CD4-positive, alpha-beta memory T cell (primary cell): ENCODE data around the gene SRSF6. TPM values are rescaled to one million over a fixed set of nuclear protein-coding genes. Genes with fewer than 3 reads are reported as not detected.
"Not testable (repeated sequence)": the region's sequence is repeated elsewhere in the genome, so short reads cannot be mapped to it uniquely, and the experiment has no call there.

Source experiments
- CTCF ChIA-PET: fragments of 350-600 bp; sonication (Branson Sonifier 250); formaldehyde crosslinking; loops from one replicate; lab custom pipeline; 2021; ENCODE audit warnings: inconsistent platforms; ENCODE audit not compliant: partially characterized antibody; lab: Charles Lee
- POLR2A ChIA-PET: fragments of 350-600 bp; sonication (Branson Sonifier 250); formaldehyde crosslinking; loops from one replicate; lab custom pipeline; 2021; ENCODE audit not compliant: partially characterized antibody; lab: Charles Lee
- DNase-seq, 5 donors: peaks; one replicate each; pipeline versions ENCODE4 v3.0.0 to v3.0.0-alpha.2; 2020 to 2022; ENCODE audit warnings: mixed read lengths in 1 of 5
- H3K27ac ChIP-seq: one replicate; pipeline ENCODE4 v1.7.0; 2013; ENCODE audit warnings: low read depth, low read length
- H3K27me3 ChIP-seq: 2 replicates; pipeline ENCODE4 v1.7.0; 2013; ENCODE audit warnings: mild to moderate bottlenecking, low read length, moderate library complexity; ENCODE audit not compliant: insufficient read depth
- H3K36me3 ChIP-seq: 2 replicates; pipeline ENCODE4 v1.7.0; 2013; ENCODE audit warnings: mild to moderate bottlenecking, low read length, moderate library complexity; ENCODE audit not compliant: insufficient read depth
- H3K4me1 ChIP-seq: 2 replicates; pipeline ENCODE4 v1.7.0; 2013; ENCODE audit warnings: mild to moderate bottlenecking, low read length, moderate library complexity; ENCODE audit not compliant: insufficient read depth
- H3K4me3 ChIP-seq, 2 donors: one replicate each; pipeline ENCODE4 v1.7.0; 2013; ENCODE audit warnings: low read length in 2 of 2, mild to moderate bottlenecking in 1 of 2
- H3K9me3 ChIP-seq, 2 donors: one replicate each; pipeline ENCODE4 v1.7.0; 2013; ENCODE audit warnings: low read length in 2 of 2, control low read depth in 1 of 2; ENCODE audit not compliant: control insufficient read depth in 1 of 2
- H3K27ac Mint-ChIP-seq, 7 donors: one replicate each; pipeline ENCODE4 v1.8.0; 2020 to 2021; ENCODE audit warnings: mixed read lengths in 7 of 7, mild to moderate bottlenecking in 6 of 7, inconsistent platforms in 3 of 7, moderate library complexity in 3 of 7
- H3K27me3 Mint-ChIP-seq, 2 donors: one replicate each; pipeline ENCODE4 v1.8.0; 2020 to 2021; ENCODE audit warnings: mixed read lengths in 2 of 2
- H3K36me3 Mint-ChIP-seq, 2 donors: one replicate each; pipeline ENCODE4 v1.8.0; 2020 to 2021; ENCODE audit warnings: mixed read lengths in 2 of 2, inconsistent platforms in 1 of 2, mild to moderate bottlenecking in 1 of 2
- H3K4me1 Mint-ChIP-seq, 4 donors: one replicate each; pipeline ENCODE4 v1.8.0; 2020 to 2021; ENCODE audit warnings: mixed read lengths in 4 of 4, mild to moderate bottlenecking in 1 of 4
- H3K4me3 Mint-ChIP-seq, 8 donors: one replicate each; pipeline ENCODE4 v1.8.0; 2020 to 2021; ENCODE audit warnings: mixed read lengths in 8 of 8, mild to moderate bottlenecking in 7 of 8, moderate library complexity in 6 of 8, inconsistent platforms in 3 of 8
- H3K9me3 Mint-ChIP-seq, 8 donors: one replicate each; pipeline ENCODE4 v1.8.0; 2020 to 2021; ENCODE audit warnings: mixed read lengths in 8 of 8, mild to moderate bottlenecking in 5 of 8, inconsistent platforms in 3 of 8, moderate library complexity in 1 of 8
- intact Hi-C: fragments of 100-400 bp; cut with micrococcal nuclease; formaldehyde crosslinking; loops from one replicate; pipeline ENCODE4 v1.15.1; 2023
- polyA plus RNA-seq, 2 donors: library from polyadenylated mRNA; unstranded; fragments of 300-500 nt; fragmentation: Illumina TruSeq; gene quantifications; one replicate each; pipeline ENCODE4 v1.2.3, GENCODE V29; 2021
- total RNA-seq, 2 experiments: library from RNA; stranded (reverse); gene quantifications; one replicate each; pipeline ENCODE4 v1.2.3, GENCODE V29; 2021

SRSF6 gene
- total and polyA plus RNA-seq, 4 experiments from 2014 or later = 30.6 to 186 (median 111) TPM

- Mint-ChIP-seq H3K27me3 (peaks cover under 1 to 9% of the 10 kb centered on the region in 2 donors), H3K4me3 (no peak overlapping the region), H3K36me3 (no peaks in the 10 kb centered on the region), H3K9me3 (peaks cover 0 to 6% (median 0%) of the 10 kb centered on the region in 8 donors), H3K4me1 (peaks cover 4 to 16% (median 11%) of the 10 kb centered on the region in 4 donors), H3K27ac (peak overlapping the region in 1 of 7 donors; percentile 38)
- no peak for DNase-seq
- Histone ChIP-seq H3K27ac (no peak overlapping the region), H3K36me3 (no peaks in the 10 kb centered on the region), H3K27me3 (no peaks in the 10 kb centered on the region), H3K4me3 (no peak overlapping the region), H3K4me1 (peaks cover 5% of the 10 kb centered on the region), H3K9me3 (no peaks in the 10 kb centered on the region)
- ChIA-PET CTCF (no interaction called here), POLR2A (interaction anchor here (1.0 kb wide), 1 partner anchor 19 kb away, joined by 3 read pairs; the partner anchor contains the start of gene SRSF6)
- intact Hi-C loops = no loop called here
Measured at GRCh38 chr20:43438578-43439316, 18.9 kb upstream of the SRSF6 start.

- Mint-ChIP-seq H3K9me3 (peaks cover 0 to 6% (median 0%) of the 10 kb centered on the region in 8 donors), H3K4me3 (no peak overlapping the region), H3K4me1 (peaks cover 4 to 16% (median 11%) of the 10 kb centered on the region in 4 donors), H3K36me3 (no peaks in the 10 kb centered on the region), H3K27me3 (peaks cover 3 to 14% of the 10 kb centered on the region in 2 donors), H3K27ac (no peak overlapping the region)
- no peaks in the 10 kb centered on the region for H3K9me3 ChIP-seq
- H3K27me3 ChIP-seq = no peaks in the 10 kb centered on the region
- ChIA-PET CTCF (interaction anchor here (1.5 kb wide), 1 partner anchor 10 kb away, joined by 7 read pairs; no protein-coding TSS in a partner anchor), POLR2A (no interaction called here)
- intact Hi-C loops = no loop called here
- H3K4me1 ChIP-seq = peaks cover 5% of the 10 kb centered on the region
- DNase-seq = no peak
- no peak overlapping the region for H3K4me3 ChIP-seq
- no peaks in the 10 kb centered on the region for H3K36me3 ChIP-seq
- H3K27ac ChIP-seq = no peak overlapping the region
Measured at GRCh38 chr20:43440531-43440930, 17.2 kb upstream of the SRSF6 start.

GRCh38 chr20:43442282-43442880, 15.3 kb upstream of the SRSF6 start:
- POLR2A ChIA-PET = no interaction called here
- no peaks in the 10 kb centered on the region for H3K36me3 ChIP-seq
- CTCF ChIA-PET = interaction anchor here (1.5 kb wide), 1 partner anchor 12 kb away, joined by 4 read pairs; no protein-coding TSS in a partner anchor
- peaks cover 3 to 14% of the 10 kb centered on the region in 2 donors for H3K27me3 Mint-ChIP-seq
- intact Hi-C loops = no loop called here
- no peak overlapping the region for H3K27ac ChIP-seq
- H3K36me3 Mint-ChIP-seq = no peaks in the 10 kb centered on the region
- H3K4me3 Mint-ChIP-seq = no peak overlapping the region
- peak overlapping the region in 1 of 7 donors; percentile 48 for H3K27ac Mint-ChIP-seq
- H3K9me3 ChIP-seq = no peaks in the 10 kb centered on the region
- H3K27me3 ChIP-seq = no peaks in the 10 kb centered on the region
- H3K4me3 ChIP-seq = no peak overlapping the region
- peaks cover 5% of the 10 kb centered on the region for H3K4me1 ChIP-seq
- no peak for DNase-seq
- peaks cover 4 to 16% (median 11%) of the 10 kb centered on the region in 4 donors for H3K4me1 Mint-ChIP-seq
- peaks cover 0 to 6% (median 0%) of the 10 kb centered on the region in 8 donors for H3K9me3 Mint-ChIP-seq

- ChIA-PET CTCF (no interaction called here), POLR2A (interaction anchor here (0.7 kb wide), 1 partner anchor 14 kb away, joined by 3 read pairs; no protein-coding TSS in a partner anchor)
- Mint-ChIP-seq H3K4me1 (peaks cover 4 to 16% (median 9%) of the 10 kb centered on the region in 4 donors), H3K27me3 (peaks cover 8 to 26% of the 10 kb centered on the region in 2 donors), H3K36me3 (no peaks in the 10 kb centered on the region), H3K9me3 (peaks cover 0 to 2% (median 0%) of the 10 kb centered on the region in 8 donors), H3K27ac (no peak overlapping the region), H3K4me3 (no peak overlapping the region)
- Histone ChIP-seq H3K27ac (no peak overlapping the region), H3K9me3 (no peaks in the 10 kb centered on the region), H3K27me3 (no peaks in the 10 kb centered on the region), H3K4me3 (no peak overlapping the region), H3K36me3 (no peaks in the 10 kb centered on the region), H3K4me1 (peaks cover 5% of the 10 kb centered on the region)
- intact Hi-C loops = no loop called here
- DNase-seq = no peak
Measured at GRCh38 chr20:43444107-43444506, 13.6 kb upstream of the SRSF6 start.

- CTCF ChIA-PET = interaction anchor here (2.7 kb wide), 1 partner anchor 11 kb away, joined by 10 read pairs; the partner anchor contains the start of gene SRSF6
- DNase-seq = no peak
- no peak overlapping the region for H3K4me3 Mint-ChIP-seq
- H3K27ac Mint-ChIP-seq = no peak overlapping the region
- H3K4me1 Mint-ChIP-seq = peaks cover 0 to 6% (median 5%) of the 10 kb centered on the region in 4 donors
- no peaks in the 10 kb centered on the region for H3K9me3 Mint-ChIP-seq
- intact Hi-C loops = no loop called here
- Histone ChIP-seq H3K4me3 (no peak overlapping the region), H3K27ac (no peak overlapping the region), H3K9me3 (no peaks in the 10 kb centered on the region), H3K36me3 (no peaks in the 10 kb centered on the region), H3K4me1 (no peaks in the 10 kb centered on the region), H3K27me3 (no peaks in the 10 kb centered on the region)
- H3K27me3 Mint-ChIP-seq = peaks cover 13 to 36% of the 10 kb centered on the region in 2 donors
- POLR2A ChIA-PET = no interaction called here
- no peaks in the 10 kb centered on the region for H3K36me3 Mint-ChIP-seq
Measured at GRCh38 chr20:43446361-43446879, 11.3 kb upstream of the SRSF6 start.

- not testable (repeated sequence) for H3K36me3 ChIP-seq, H3K4me1 Mint-ChIP-seq, H3K4me1 ChIP-seq, DNase-seq, H3K36me3 Mint-ChIP-seq, H3K9me3 Mint-ChIP-seq, H3K27me3 ChIP-seq, H3K9me3 ChIP-seq, H3K4me3 Mint-ChIP-seq, H3K27ac Mint-ChIP-seq, H3K4me3 ChIP-seq, H3K27ac ChIP-seq
- ChIA-PET CTCF (interaction anchor here (0.5 to 2.6 kb wide), 5 partner anchors 9 to 633 kb away, joined by 3 to 30 read pairs (median 4); partner anchors contain the start of gene SRSF6), POLR2A (interaction anchor here (2.3 kb wide), 1 partner anchor 9 kb away, joined by 11 read pairs; the partner anchor contains the start of gene SRSF6)
- intact Hi-C loops = loop anchor here (2.0 kb wide), 2 partner anchors 300 to 632 kb away; no protein-coding TSS in a partner anchor
- H3K27me3 Mint-ChIP-seq = peaks cover 13 to 38% of the 10 kb centered on the region in 2 donors
Measured at GRCh38 chr20:43448431-43448747, 9.3 kb upstream of the SRSF6 start.
